Tibial artery (tissue), 4 donors: ENCODE results near the gene DLG2.

ENCODE experiments used
- DNase-seq, 2 donors: peaks; one replicate each; pipeline ENCODE4 v3.0.0-alpha.2; 2019
- H3K27ac ChIP-seq, 2 donors: fragments of 200-600 bp; sonication (generic) in 1 of 2; 1 replicate in 1 of 2; 2 replicates in 1 of 2; pipeline ENCODE4 v1.5.1; 2018 to 2019; ENCODE audit warnings: mild to moderate bottlenecking in 1 of 2
- H3K27me3 ChIP-seq, 2 donors: fragments of 200-600 bp; sonication (generic) in 1 of 2; one replicate each; pipeline versions ENCODE4 v1.5.1 to v1.6.0; 2016 to 2019
- H3K36me3 ChIP-seq, 3 donors: fragments of 200-600 bp; sonication (generic) in 2 of 3; one replicate each; pipeline ENCODE4 v1.5.1; 2016 to 2019; ENCODE audit warnings: mild to moderate bottlenecking in 2 of 3
- H3K4me1 ChIP-seq, 4 donors: fragments of 200-600 bp; sonication (generic) in 2 of 4; 1 replicate in 3 of 4; 2 replicates in 1 of 4; pipeline ENCODE4 v1.5.1; 2016 to 2019
- H3K4me3 ChIP-seq, 2 donors: fragments of 200-600 bp; sonication (generic) in 1 of 2; 1 replicate in 1 of 2; 2 replicates in 1 of 2; pipeline ENCODE4 v1.5.1; 2018 to 2019; ENCODE audit warnings: mild to moderate bottlenecking in 2 of 2
- H3K9me3 ChIP-seq, 3 donors: fragments of 200-600 bp; sonication (generic) in 1 of 3; one replicate each; pipeline ENCODE4 v1.5.1; 2016 to 2019
- CTCF ChIP-seq, 2 experiments: fragments of 200-600 bp in 1 of 2; fragments of 450-650 bp in 1 of 2; IDR thresholded peaks; one replicate each; pipeline ENCODE4 v1.5.1; 2017 to 2019; ENCODE audit warnings: antibody characterized with exemption in 2 of 2, mild to moderate bottlenecking in 1 of 2, moderate library complexity in 1 of 2
- intact Hi-C: fragments of 100-400 bp; cut with DNase I; formaldehyde crosslinking; loops from one replicate; pipeline ENCODE4 v1.15.0; 2023; ENCODE audit warnings: low total_unique reads

The DLG2 gene

DNA sequence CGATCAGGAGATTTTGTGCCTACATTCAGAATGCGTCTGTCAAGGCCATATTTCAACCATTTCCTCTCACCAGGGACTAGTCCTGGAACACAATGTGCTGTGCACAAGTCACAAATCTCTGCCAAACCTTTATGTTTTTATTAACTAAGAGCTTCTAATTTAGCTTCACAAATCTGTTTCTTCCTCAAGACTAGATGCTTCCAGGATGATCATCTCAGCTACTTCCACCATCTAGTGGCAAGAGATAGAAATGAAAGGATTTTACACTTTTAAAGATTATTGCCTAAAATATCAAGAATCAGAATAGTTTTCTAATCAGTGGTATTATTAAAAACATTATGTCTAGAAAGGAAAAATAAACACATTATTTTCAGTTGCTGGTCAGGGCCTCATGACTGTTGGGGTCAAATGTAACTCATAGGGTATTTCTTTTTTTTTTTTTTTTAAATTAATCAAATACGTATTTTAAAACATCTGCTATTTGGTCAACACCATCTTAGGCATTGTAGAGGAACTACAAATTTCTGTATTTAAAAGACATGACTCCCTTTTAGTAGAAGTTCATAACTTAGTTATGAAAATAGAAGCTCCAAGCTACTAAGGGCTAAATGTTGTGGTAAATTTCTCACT lies 1102.6 kb downstream of the DLG2 start:
- intact Hi-C loops, result loop anchor here (10.0 kb wide), 2 partner anchors 130 to 690 kb away; no protein-coding TSS in a partner anchor
- no peaks in the 10 kb centered on the region for H3K9me3 ChIP-seq
- no peaks in the 10 kb centered on the region for H3K36me3 ChIP-seq
- H3K27me3 ChIP-seq, result no peaks in the 10 kb centered on the region
- H3K27ac ChIP-seq, result peak overlapping the region in 1 of 2 donors; percentile 48
- no peak for DNase-seq
- peaks cover 0 to 20% (median 0%) of the 10 kb centered on the region in 4 donors for H3K4me1 ChIP-seq
- no peak overlapping the region for H3K4me3 ChIP-seq
- TF ChIP-seq CTCF (IDR thresholded peaks at IDR 0.05), result peak; percentile 59 to 73

- intact Hi-C loops, result loop anchor here (10.0 kb wide), 2 partner anchors 128 to 688 kb away; no protein-coding TSS in a partner anchor
Observed at GRCh38 chr11:84522331-84522730, 1104.8 kb downstream of the DLG2 start.

DNA sequence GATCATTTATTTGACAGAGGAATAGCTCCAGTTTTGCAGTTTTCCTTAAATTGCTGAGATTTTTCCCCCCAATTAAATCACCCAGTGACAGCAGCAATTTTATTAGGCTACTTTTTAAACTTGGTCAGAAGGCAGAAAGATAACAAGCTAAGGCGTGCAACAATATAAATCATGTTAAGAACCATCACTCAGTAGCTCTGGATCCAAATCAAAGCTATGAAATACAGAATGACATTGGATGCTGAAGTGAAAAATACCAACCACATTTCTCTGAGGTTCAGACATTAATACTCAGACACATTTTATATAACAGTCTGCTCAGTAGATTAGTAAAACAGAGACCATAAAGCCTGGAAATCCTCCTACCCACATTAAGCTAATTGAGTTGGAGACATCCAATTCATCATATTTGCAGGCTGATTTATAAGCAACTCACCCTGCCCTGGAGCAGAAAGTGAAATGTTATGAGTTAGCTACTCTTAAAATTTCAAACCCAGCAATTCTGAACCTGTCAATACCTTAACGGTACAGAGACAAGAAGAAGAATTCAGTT lies 1108.4 kb downstream of the DLG2 start:
- Histone ChIP-seq H3K4me3 (no peak overlapping the region), H3K4me1 (peaks cover 0 to 7% (median 0%) of the 10 kb centered on the region in 4 donors), H3K36me3 (no peaks in the 10 kb centered on the region), H3K27ac (no peak overlapping the region), H3K9me3 (no peaks in the 10 kb centered on the region), H3K27me3 (no peaks in the 10 kb centered on the region)
- intact Hi-C loops, result no loop called here
- TF ChIP-seq CTCF (IDR thresholded peaks at IDR 0.05), result no peak
- no peak for DNase-seq

More at GRCh38 chr11:84522331-84522730, 1104.8 kb downstream of the DLG2 start:
- Histone ChIP-seq H3K4me1 (peaks cover 0 to 20% (median 0%) of the 10 kb centered on the region in 4 donors), H3K36me3 (no peaks in the 10 kb centered on the region), H3K9me3 (no peaks in the 10 kb centered on the region), H3K27me3 (no peaks in the 10 kb centered on the region), H3K27ac (no peak overlapping the region), H3K4me3 (no peak overlapping the region)
- TF ChIP-seq CTCF (IDR thresholded peaks at IDR 0.05), result no peak
- DNase-seq, result no peak

GRCh38 chr11:84514436-84514835 lies 1112.7 kb downstream of the DLG2 start:
- Histone ChIP-seq H3K36me3 (no peaks in the 10 kb centered on the region), H3K4me1 (no peaks in the 10 kb centered on the region), H3K4me3 (no peak overlapping the region), H3K27me3 (no peaks in the 10 kb centered on the region), H3K27ac (no peak overlapping the region), H3K9me3 (no peaks in the 10 kb centered on the region)
- intact Hi-C loops, result no loop called here
- no peak for DNase-seq
- no peak for TF ChIP-seq CTCF (IDR thresholded peaks at IDR 0.05)

DNA sequence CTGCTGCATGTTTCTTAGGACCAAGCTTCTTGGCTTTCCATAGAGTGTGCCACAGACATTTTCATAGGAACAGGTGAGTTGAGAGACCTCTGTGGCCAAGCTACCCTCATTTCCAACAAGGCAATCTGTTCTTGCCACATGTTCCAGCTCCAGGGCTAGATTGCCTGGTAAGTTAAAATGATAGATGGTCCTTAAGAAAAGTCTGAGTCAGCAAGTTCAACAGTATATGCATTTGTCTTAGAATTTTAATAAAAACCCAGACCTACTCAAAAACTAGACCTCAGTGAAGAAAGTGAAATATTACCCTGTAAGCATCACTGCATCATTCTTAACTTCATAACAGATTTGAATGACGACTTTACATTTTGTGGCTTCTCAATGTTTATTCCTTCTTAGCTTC lies 1123.6 kb downstream of the DLG2 start:
- Histone ChIP-seq H3K27ac (no peak overlapping the region), H3K36me3 (no peaks in the 10 kb centered on the region), H3K4me1 (peaks cover 0 to 4% (median 0%) of the 10 kb centered on the region in 4 donors), H3K27me3 (no peaks in the 10 kb centered on the region), H3K9me3 (no peaks in the 10 kb centered on the region), H3K4me3 (no peak overlapping the region)
- TF ChIP-seq CTCF (IDR thresholded peaks at IDR 0.05), result no peak
- intact Hi-C loops, result no loop called here
- no peak for DNase-seq
